Gastrocnemius medialis (tissue), 4 donors: ENCODE measurements around the gene RNF2. TPM values are rescaled to one million over a fixed set of nuclear protein-coding genes. Genes with fewer than 3 reads are reported as not detected.

Experiments
- ATAC-seq, 2 donors: fragments of 150-250 bp; one replicate each; pipeline ENCODE4 v1.9.1; 2016
- DNase-seq, 2 donors: peaks; one replicate each; pipeline ENCODE4 v3.0.0-alpha.2; 2019
- H3K27ac ChIP-seq, 4 donors: fragments of 200-600 bp; sonication (generic); 1 replicate in 1 of 4; 2 replicates in 3 of 4; pipeline ENCODE4 v1.5.1; 2016 to 2018; ENCODE audit warnings: mild to moderate bottlenecking in 2 of 4, moderate library complexity in 1 of 4
- H3K27me3 ChIP-seq, 3 donors: fragments of 200-600 bp; sonication (generic) in 2 of 3; 1 replicate in 1 of 3; 2 replicates in 2 of 3; pipeline versions ENCODE4 v1.5.1 to v1.6.0; 2016 to 2019; ENCODE audit warnings: mild to moderate bottlenecking in 1 of 3, moderate library complexity in 1 of 3
- H3K36me3 ChIP-seq, 2 donors: fragments of 200-600 bp; sonication (generic) in 1 of 2; one replicate each; pipeline ENCODE4 v1.5.1; 2017 to 2018
- H3K4me1 ChIP-seq, 2 donors: fragments of 200-600 bp; sonication (generic) in 1 of 2; one replicate each; pipeline ENCODE4 v1.5.1; 2016 to 2017; ENCODE audit warnings: mild to moderate bottlenecking in 2 of 2
- H3K4me3 ChIP-seq, 4 donors: fragments of 200-600 bp; sonication (generic) in 3 of 4; 1 replicate in 1 of 4; 2 replicates in 3 of 4; pipeline ENCODE4 v1.5.1; 2016 to 2019; ENCODE audit warnings: mild to moderate bottlenecking in 2 of 4
- H3K9me3 ChIP-seq, 3 donors: fragments of 200-600 bp; sonication (generic) in 2 of 3; 1 replicate in 1 of 3; 2 replicates in 2 of 3; pipeline ENCODE4 v1.5.1; 2016 to 2019
- CTCF ChIP-seq, 5 experiments: fragments of 450-650 bp in 3 of 5; fragments of 200-600 bp in 2 of 5; sonication (generic) in 2 of 5; IDR thresholded peaks in 4 of 5; conservative IDR thresholded peaks in 1 of 5; 1 replicate in 4 of 5; 2 replicates in 1 of 5; pipeline ENCODE4 v1.5.1; 2016 to 2019; ENCODE audit warnings: antibody characterized with exemption in 5 of 5, mild to moderate bottlenecking in 3 of 5, moderate library complexity in 3 of 5
- POLR2A ChIP-seq, 2 donors: fragments of 450-650 bp; IDR thresholded peaks; one replicate each; pipeline ENCODE4 v1.6.1; 2017; ENCODE audit warnings: antibody characterized with exemption in 2 of 2, mild to moderate bottlenecking in 2 of 2, moderate library complexity in 2 of 2
- in situ Hi-C, 4 donors: fragments of 200-750 bp; cut with MboI; loops; one replicate each; pipeline versions ENCODE4 v1.15.0 to v1.8.0; 2017; ENCODE audit warnings: low sequenced_read_pairs in 4 of 4
- intact Hi-C: fragments of 100-400 bp; cut with DNase I; formaldehyde crosslinking; loops from one replicate; pipeline ENCODE4 v1.15.1; 2023; ENCODE audit warnings: low total_unique reads
- total RNA-seq, 4 donors: library from RNA; depleted of rRNA; stranded (reverse); fragments of >200 nt; gene quantifications; one replicate each; pipeline versions ENCODE4 v1.1.0 to v1.2.3, GENCODE V29; 2016

The RNF2 gene
- total RNA-seq, 4 donors from 2014 or later = 5.4 to 11.0 (median 7.3) TPM

- H3K36me3 ChIP-seq = no peaks in the 10 kb centered on the region
- in situ Hi-C loops (no loop called here), intact Hi-C loops (no loop called here)
- DNase-seq = no peak
- ATAC-seq = no peak
- no peak overlapping the region for H3K4me3 ChIP-seq
- no peaks in the 10 kb centered on the region for H3K9me3 ChIP-seq
- H3K4me1 ChIP-seq = peaks cover 4 to 15% of the 10 kb centered on the region in 2 donors
- TF ChIP-seq CTCF (IDR thresholded peaks at IDR 0.05 in 4 of 5, conservative IDR thresholded peaks at IDR 0.05 in 1 of 5) = no peak
- TF ChIP-seq POLR2A (IDR thresholded peaks at IDR 0.05) = no peak
- no peak overlapping the region for H3K27ac ChIP-seq
- no peaks in the 10 kb centered on the region for H3K27me3 ChIP-seq
These were observed 5.5 kb upstream of the RNF2 start for GRCh38 chr1:185039726-185040407.

- DNase-seq = no peak
- ATAC-seq = no peak
- TF ChIP-seq POLR2A (IDR thresholded peaks at IDR 0.05) (no peak), CTCF (IDR thresholded peaks at IDR 0.05 in 4 of 5, conservative IDR thresholded peaks at IDR 0.05 in 1 of 5) (no peak)
- Histone ChIP-seq H3K27ac (no peak overlapping the region), H3K27me3 (no peaks in the 10 kb centered on the region), H3K4me3 (no peak overlapping the region), H3K9me3 (no peaks in the 10 kb centered on the region), H3K36me3 (no peaks in the 10 kb centered on the region), H3K4me1 (peaks cover 4 to 15% of the 10 kb centered on the region in 2 donors)
- in situ Hi-C loops (no loop called here), intact Hi-C loops (no loop called here)
These were observed 5.0 kb upstream of the RNF2 start for GRCh38 chr1:185040408-185040735.

GRCh38 chr1:185041742-185042141 is 3.6 kb upstream of the RNF2 start:
- in situ Hi-C loops (no loop called here), intact Hi-C loops (no loop called here)
- no peak for DNase-seq
- H3K36me3 ChIP-seq = no peaks in the 10 kb centered on the region
- H3K4me1 ChIP-seq = peaks cover 11 to 20% of the 10 kb centered on the region in 2 donors
- no peaks in the 10 kb centered on the region for H3K9me3 ChIP-seq
- no peaks in the 10 kb centered on the region for H3K27me3 ChIP-seq
- no peak overlapping the region for H3K27ac ChIP-seq
- no peak overlapping the region for H3K4me3 ChIP-seq
- ATAC-seq = no peak
- TF ChIP-seq POLR2A (IDR thresholded peaks at IDR 0.05) (no peak), CTCF (IDR thresholded peaks at IDR 0.05 in 4 of 5, conservative IDR thresholded peaks at IDR 0.05 in 1 of 5) (no peak)

- TF ChIP-seq POLR2A (IDR thresholded peaks at IDR 0.05) (no peak), CTCF (IDR thresholded peaks at IDR 0.05 in 4 of 5, conservative IDR thresholded peaks at IDR 0.05 in 1 of 5) (no peak)
- Histone ChIP-seq H3K4me3 (no peak overlapping the region), H3K4me1 (peaks cover 20 to 29% of the 10 kb centered on the region in 2 donors), H3K27ac (no peak overlapping the region), H3K36me3 (no peaks in the 10 kb centered on the region), H3K9me3 (no peaks in the 10 kb centered on the region), H3K27me3 (no peaks in the 10 kb centered on the region)
- ATAC-seq = no peak
- DNase-seq = no peak
- in situ Hi-C loops (no loop called here), intact Hi-C loops (no loop called here)
These were observed 2.6 kb upstream of the RNF2 start for GRCh38 chr1:185042737-185043136.

GRCh38 chr1:185044387-185044786 is 971 bp upstream of the RNF2 start:
- peaks cover 19 to 29% of the 10 kb centered on the region in 2 donors for H3K4me1 ChIP-seq
- no peaks in the 10 kb centered on the region for H3K9me3 ChIP-seq
- no peaks in the 10 kb centered on the region for H3K27me3 ChIP-seq
- TF ChIP-seq CTCF (IDR thresholded peaks at IDR 0.05 in 4 of 5, conservative IDR thresholded peaks at IDR 0.05 in 1 of 5) (no peak), POLR2A (IDR thresholded peaks at IDR 0.05) (no peak)
- peak overlapping the region; percentile 84 to 94 (median 92) for H3K27ac ChIP-seq
- H3K4me3 ChIP-seq = peak overlapping the region in 2 of 4 donors; percentile 87 to 92
- intact Hi-C loops = loop anchor here (2.0 kb wide), 1 partner anchor 112 kb away; the partner anchor contains the start of genes SWT1 and TRMT1L
- DNase-seq = no peak
- H3K36me3 ChIP-seq = no peaks in the 10 kb centered on the region
- no peak for ATAC-seq
- in situ Hi-C loops = no loop called here
